Activated CD4-positive, alpha-beta memory T cell treated with anti-CD3 and anti-CD28 coated beads for 36 hours (primary cell): ENCODE measurements around the gene SHROOM3. TPM values are rescaled to one million over a fixed set of nuclear protein-coding genes. Genes with fewer than 3 reads are reported as not detected.
"Not testable (repeated sequence)": the region's sequence is repeated elsewhere in the genome, so short reads cannot be mapped to it uniquely, and the experiment has no call there.

Experiments
- CTCF ChIA-PET: fragments of 350-600 bp; sonication (Branson Sonifier 250); formaldehyde crosslinking; loops from one replicate; lab custom pipeline; 2021; ENCODE audit warnings: antibody characterized with exemption, inconsistent platforms; lab: Charles Lee
- POLR2A ChIA-PET: fragments of 350-600 bp; sonication (Branson Sonifier 250); formaldehyde crosslinking; loops from one replicate; lab custom pipeline; 2021; ENCODE audit warnings: antibody characterized with exemption; lab: Charles Lee
- DNase-seq: peaks from one replicate; pipeline ENCODE4 v3.0.0-alpha.2; 2020
- H3K27ac Mint-ChIP-seq: one replicate; pipeline ENCODE4 v1.8.0; 2021; ENCODE audit warnings: mixed read lengths
- H3K27me3 Mint-ChIP-seq: one replicate; pipeline ENCODE4 v1.8.0; 2021; ENCODE audit warnings: mixed read lengths
- H3K36me3 Mint-ChIP-seq: one replicate; pipeline ENCODE4 v1.8.0; 2021; ENCODE audit warnings: mixed read lengths
- H3K4me1 Mint-ChIP-seq: one replicate; pipeline ENCODE4 v1.8.0; 2021; ENCODE audit warnings: low read depth, mixed read lengths
- H3K4me3 Mint-ChIP-seq: one replicate; pipeline ENCODE4 v1.8.0; 2021; ENCODE audit warnings: mild to moderate bottlenecking, mixed read lengths
- H3K9me3 Mint-ChIP-seq: one replicate; pipeline ENCODE4 v1.8.0; 2021; ENCODE audit warnings: mixed read lengths
- intact Hi-C: fragments of 100-400 bp; cut with micrococcal nuclease; formaldehyde crosslinking; loops from one replicate; pipeline ENCODE4 v1.15.1; 2023
- total RNA-seq, 2 experiments: library from RNA; stranded (reverse); gene quantifications; one replicate each; pipeline ENCODE4 v1.2.3, GENCODE V29; 2021

The SHROOM3 gene
- total RNA-seq, 2 experiments from 2014 or later, result not detected

DNA sequence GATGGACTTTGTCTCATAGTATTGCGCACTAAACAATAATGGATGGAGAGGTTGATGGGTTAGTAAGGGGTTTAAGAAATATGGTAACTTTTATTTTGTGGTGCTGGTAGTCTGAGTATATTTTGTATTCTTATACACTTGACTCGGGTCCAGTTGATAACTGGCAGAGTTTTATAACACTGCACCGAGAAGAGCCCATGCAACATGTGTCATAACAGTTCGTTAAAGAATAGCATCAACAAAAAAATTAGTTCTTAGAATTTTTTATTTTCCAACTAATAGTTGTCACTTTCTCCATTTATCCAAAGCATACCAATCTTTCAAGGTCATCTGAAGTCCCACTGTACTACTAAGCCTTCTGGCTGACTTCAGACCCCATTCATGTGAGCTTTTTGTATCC is 287.8 kb downstream of the SHROOM3 start:
- H3K9me3 Mint-ChIP-seq, result no peaks in the 10 kb centered on the region
- peaks cover 9% of the 10 kb centered on the region for H3K27me3 Mint-ChIP-seq
- no peak for DNase-seq
- intact Hi-C loops, result no loop called here
- CTCF ChIA-PET, result interaction anchor here (1.1 kb wide), 1 partner anchor 10 kb away, joined by 3 read pairs; no protein-coding TSS in a partner anchor
- no peak overlapping the region for H3K4me3 Mint-ChIP-seq
- no peaks in the 10 kb centered on the region for H3K4me1 Mint-ChIP-seq
- no peaks in the 10 kb centered on the region for H3K36me3 Mint-ChIP-seq
- POLR2A ChIA-PET, result no interaction called here
- H3K27ac Mint-ChIP-seq, result no peak overlapping the region

DNA sequence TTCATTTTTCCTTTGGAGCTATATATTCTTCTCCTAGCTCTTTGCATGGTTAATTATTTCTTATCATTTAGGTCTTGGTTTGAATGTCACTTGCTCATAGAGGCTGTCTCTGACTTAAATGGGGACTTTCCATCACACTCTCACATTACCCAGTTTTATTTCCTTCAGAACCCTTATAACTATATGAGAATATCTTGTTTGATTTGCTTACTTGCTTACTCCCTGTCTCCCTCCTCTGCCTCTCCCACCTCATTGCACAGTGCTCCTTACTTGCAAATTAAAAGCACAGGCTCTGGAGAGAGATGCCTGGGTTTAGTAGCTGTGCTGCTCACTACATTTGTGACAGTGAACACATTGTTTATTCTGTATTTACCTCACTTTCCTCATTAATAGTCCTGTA is 288.3 kb downstream of the SHROOM3 start:
- no peaks in the 10 kb centered on the region for H3K9me3 Mint-ChIP-seq
- no peaks in the 10 kb centered on the region for H3K36me3 Mint-ChIP-seq
- DNase-seq, result no peak
- no peaks in the 10 kb centered on the region for H3K4me1 Mint-ChIP-seq
- POLR2A ChIA-PET, result no interaction called here
- no peak overlapping the region for H3K27ac Mint-ChIP-seq
- no peak overlapping the region for H3K4me3 Mint-ChIP-seq
- intact Hi-C loops, result no loop called here
- CTCF ChIA-PET, result interaction anchor here (1.1 kb wide), 1 partner anchor 11 kb away, joined by 3 read pairs; no protein-coding TSS in a partner anchor
- peaks cover 9% of the 10 kb centered on the region for H3K27me3 Mint-ChIP-seq

DNA sequence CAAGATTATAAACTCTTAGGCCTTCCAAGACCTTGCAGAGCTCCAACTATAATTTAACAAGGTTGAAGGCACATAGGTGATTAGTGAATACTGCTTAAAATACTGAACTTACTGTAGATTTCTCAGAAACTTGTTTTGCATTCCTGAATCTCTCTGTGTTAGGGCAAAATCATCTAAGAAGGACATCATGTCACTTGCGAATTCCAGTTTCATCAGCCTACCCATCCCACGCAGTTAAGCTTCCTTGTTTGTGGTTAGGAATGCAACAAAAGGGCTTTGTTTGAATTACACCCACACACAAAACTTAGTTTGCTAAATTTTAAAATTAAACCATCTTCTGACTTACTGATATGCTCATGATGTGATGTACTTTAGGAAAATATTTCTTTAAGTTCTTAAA is 288.9 kb downstream of the SHROOM3 start:
- no peak for DNase-seq
- ChIA-PET CTCF (no interaction called here), POLR2A (no interaction called here)
- Mint-ChIP-seq H3K27me3 (peaks cover 8% of the 10 kb centered on the region), H3K4me3 (no peak overlapping the region), H3K4me1 (no peaks in the 10 kb centered on the region), H3K36me3 (no peaks in the 10 kb centered on the region), H3K27ac (no peak overlapping the region), H3K9me3 (no peaks in the 10 kb centered on the region)
- intact Hi-C loops, result no loop called here

DNA sequence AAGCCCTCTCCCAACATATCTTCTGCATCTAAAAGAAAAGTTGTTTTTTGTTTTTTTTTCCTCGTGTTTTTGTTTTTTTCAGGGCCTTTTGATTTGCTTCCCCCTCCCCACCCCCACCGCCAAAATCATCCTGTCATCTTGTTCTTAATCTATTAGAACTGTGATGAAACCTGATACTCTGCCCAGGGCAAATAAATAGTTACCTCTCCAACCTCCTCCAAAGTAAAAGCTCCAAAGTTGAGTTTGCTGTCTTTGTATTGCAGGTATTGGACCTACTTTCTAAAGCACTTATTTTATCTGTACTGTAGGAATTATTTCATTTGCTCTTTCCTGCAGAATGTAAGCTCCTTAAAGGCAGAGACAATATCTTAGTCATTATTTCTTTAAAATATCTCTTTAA is 290.0 kb downstream of the SHROOM3 start:
- CTCF ChIA-PET, result interaction anchor here (1.0 kb wide), 1 partner anchor 9 kb away, joined by 3 read pairs; no protein-coding TSS in a partner anchor
- Mint-ChIP-seq H3K9me3 (no peaks in the 10 kb centered on the region), H3K27me3 (peaks cover 7% of the 10 kb centered on the region), H3K4me1 (no peaks in the 10 kb centered on the region), H3K27ac (no peak overlapping the region), H3K36me3 (no peaks in the 10 kb centered on the region), H3K4me3 (no peak overlapping the region)
- POLR2A ChIA-PET, result no interaction called here
- intact Hi-C loops, result no loop called here
- no peak for DNase-seq

DNA sequence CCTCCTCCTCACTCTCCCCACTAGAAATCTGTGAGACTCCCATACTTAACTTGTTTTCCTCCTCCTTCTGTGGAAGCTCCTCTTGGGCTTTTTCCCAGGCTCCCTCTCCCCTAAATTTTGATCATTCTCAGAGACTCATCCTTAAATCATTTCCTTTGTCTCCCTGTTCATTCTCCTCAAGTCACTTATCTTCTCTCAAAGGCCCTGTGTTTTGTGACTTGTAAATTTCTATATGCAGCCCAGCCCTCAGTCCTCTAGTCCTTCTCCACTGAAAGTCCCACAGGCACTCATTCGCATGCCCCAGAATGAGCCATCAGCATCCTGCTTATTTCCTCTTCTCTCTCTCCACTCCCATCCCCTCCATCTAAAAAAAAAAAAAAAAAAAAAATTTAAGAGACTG is 291.1 kb downstream of the SHROOM3 start:
- intact Hi-C loops, result no loop called here
- H3K9me3 Mint-ChIP-seq, result no peaks in the 10 kb centered on the region
- ChIA-PET POLR2A (no interaction called here), CTCF (interaction anchor here (1.0 kb wide), 1 partner anchor 10 kb away, joined by 3 read pairs; no protein-coding TSS in a partner anchor)
- DNase-seq, result no peak
- H3K27me3 Mint-ChIP-seq, result peaks cover 7% of the 10 kb centered on the region
- H3K27ac Mint-ChIP-seq, result no peak overlapping the region
- H3K4me1 Mint-ChIP-seq, result no peaks in the 10 kb centered on the region
- H3K36me3 Mint-ChIP-seq, result no peaks in the 10 kb centered on the region
- H3K4me3 Mint-ChIP-seq, result no peak overlapping the region

DNA sequence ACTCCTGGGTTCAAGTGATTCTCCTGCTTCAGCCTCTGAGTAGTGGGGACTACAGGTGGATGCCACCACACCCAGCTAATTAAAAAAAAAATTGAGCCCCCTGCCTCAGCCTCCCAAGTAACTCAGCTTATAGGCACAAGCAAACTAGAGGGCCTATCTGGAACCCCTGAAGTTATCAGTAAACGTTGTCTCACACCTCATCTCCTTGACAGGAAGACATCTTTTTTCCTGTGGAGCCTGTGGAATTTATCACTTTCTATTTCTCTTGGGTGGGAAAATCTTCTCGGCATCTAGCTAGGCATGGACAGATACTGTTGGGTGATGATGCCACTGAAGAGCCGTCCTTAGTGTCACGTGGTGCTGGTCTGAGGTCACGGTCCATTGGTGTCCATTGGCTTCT is 291.6 kb downstream of the SHROOM3 start:
- no peak for DNase-seq
- POLR2A ChIA-PET, result no interaction called here
- H3K27ac Mint-ChIP-seq, result no peak overlapping the region
- H3K4me3 Mint-ChIP-seq, result no peak overlapping the region
- H3K36me3 Mint-ChIP-seq, result no peaks in the 10 kb centered on the region
- H3K27me3 Mint-ChIP-seq, result peaks cover 7% of the 10 kb centered on the region
- no peaks in the 10 kb centered on the region for H3K4me1 Mint-ChIP-seq
- intact Hi-C loops, result no loop called here
- CTCF ChIA-PET, result no interaction called here
- no peaks in the 10 kb centered on the region for H3K9me3 Mint-ChIP-seq

DNA sequence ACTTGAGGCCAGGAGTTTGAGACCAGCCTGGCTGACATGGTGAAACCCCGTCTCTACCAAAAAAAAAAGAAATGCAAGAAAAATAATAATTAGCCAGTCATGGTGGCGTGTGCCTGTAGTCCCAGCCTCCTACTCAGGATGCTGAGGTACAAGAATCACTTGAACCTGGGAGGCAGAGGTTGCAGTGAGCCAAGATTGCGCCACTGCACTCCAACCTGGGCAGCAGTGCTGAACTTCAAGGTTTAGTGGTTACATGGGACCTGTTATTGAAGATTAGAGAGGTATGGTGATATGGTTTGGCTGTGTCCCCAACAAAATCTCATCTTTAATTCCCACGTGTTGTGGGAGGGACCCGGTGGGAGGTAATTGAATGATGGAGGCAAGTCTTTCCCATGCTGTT is 292.9 kb downstream of the SHROOM3 start:
- POLR2A ChIA-PET, H3K27me3 Mint-ChIP-seq, DNase-seq, H3K9me3 Mint-ChIP-seq, H3K4me1 Mint-ChIP-seq, H3K36me3 Mint-ChIP-seq, CTCF ChIA-PET, intact Hi-C loops, H3K4me3 Mint-ChIP-seq, H3K27ac Mint-ChIP-seq: not testable (repeated sequence)

DNA sequence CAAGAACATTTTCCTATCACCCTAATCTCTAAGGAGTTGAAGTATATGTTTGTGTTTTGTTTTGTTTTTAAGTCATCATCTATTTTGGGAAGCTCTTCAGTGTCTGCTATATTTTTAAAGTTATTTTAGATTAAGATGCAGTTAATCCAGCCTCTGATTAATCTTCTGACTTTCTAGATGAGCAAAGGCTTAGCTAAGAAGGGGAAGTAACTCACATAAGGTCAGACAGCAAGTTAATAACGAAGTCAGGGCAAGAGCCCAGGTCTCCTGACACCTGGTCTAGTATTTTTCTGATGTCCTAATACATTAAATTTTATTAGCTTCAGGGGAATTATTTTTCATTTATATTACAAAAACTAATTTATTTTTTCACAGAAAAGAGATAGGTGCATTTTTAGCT is 294.4 kb downstream of the SHROOM3 start:
- DNase-seq, result no peak
- CTCF ChIA-PET, result no interaction called here
- H3K36me3 Mint-ChIP-seq, result no peaks in the 10 kb centered on the region
- H3K27ac Mint-ChIP-seq, result no peak overlapping the region
- H3K4me1 Mint-ChIP-seq, result no peaks in the 10 kb centered on the region
- H3K4me3 Mint-ChIP-seq, result no peak overlapping the region
- intact Hi-C loops, result no loop called here
- H3K27me3 Mint-ChIP-seq, result peaks cover 7% of the 10 kb centered on the region
- H3K9me3 Mint-ChIP-seq, result no peaks in the 10 kb centered on the region
- POLR2A ChIA-PET, result interaction anchor here (0.9 kb wide), 1 partner anchor 12 kb away, joined by 3 read pairs; no protein-coding TSS in a partner anchor

DNA sequence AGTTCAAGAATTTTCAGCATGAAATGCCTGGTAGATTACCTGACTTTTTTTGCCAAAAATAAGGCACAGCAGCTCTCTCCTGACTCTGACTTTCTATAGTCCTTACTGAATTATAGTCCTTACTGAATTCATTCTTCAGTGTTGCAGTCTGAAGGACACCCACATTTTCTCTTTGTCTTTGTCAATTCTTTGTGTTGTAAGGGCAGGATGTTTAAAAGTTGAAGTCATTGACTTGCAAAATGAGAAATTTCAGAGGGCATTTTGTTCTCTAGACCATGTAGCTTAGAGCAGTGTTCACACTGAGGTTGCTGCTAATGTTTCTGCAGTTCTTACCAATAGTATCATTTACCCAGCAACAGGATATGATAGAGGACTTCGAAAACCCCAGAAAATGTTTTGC is 295.0 kb downstream of the SHROOM3 start:
- Mint-ChIP-seq H3K27me3 (peaks cover 8% of the 10 kb centered on the region), H3K36me3 (no peaks in the 10 kb centered on the region), H3K9me3 (no peaks in the 10 kb centered on the region), H3K4me1 (no peaks in the 10 kb centered on the region), H3K4me3 (no peak overlapping the region), H3K27ac (no peak overlapping the region)
- DNase-seq, result no peak
- POLR2A ChIA-PET, result no interaction called here
- intact Hi-C loops, result no loop called here
- CTCF ChIA-PET, result no interaction called here

DNA sequence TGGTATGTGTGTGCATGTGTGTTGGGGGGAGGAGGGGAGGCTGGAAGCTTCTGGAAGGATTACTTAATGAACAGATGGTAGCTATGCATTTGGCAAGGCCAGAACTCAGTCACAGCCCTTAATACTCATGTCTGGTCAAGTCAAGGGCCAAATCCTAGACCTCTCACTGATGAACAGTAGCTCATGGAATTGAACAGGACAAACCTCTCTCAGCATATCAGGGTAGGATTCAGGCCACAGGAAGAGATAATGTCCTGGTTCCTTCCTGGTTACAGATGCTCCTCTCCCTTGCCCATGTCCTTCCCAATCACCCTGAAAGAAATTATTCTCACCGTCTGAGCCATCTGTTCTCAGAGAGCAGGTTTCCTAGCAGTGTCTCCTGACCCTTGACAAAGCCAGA is 297.2 kb downstream of the SHROOM3 start:
- Mint-ChIP-seq H3K36me3 (no peaks in the 10 kb centered on the region), H3K27ac (no peak overlapping the region), H3K4me3 (no peak overlapping the region), H3K9me3 (no peaks in the 10 kb centered on the region), H3K4me1 (no peaks in the 10 kb centered on the region), H3K27me3 (peaks cover 4% of the 10 kb centered on the region)
- intact Hi-C loops, result no loop called here
- ChIA-PET POLR2A (no interaction called here), CTCF (no interaction called here)
- no peak for DNase-seq

DNA sequence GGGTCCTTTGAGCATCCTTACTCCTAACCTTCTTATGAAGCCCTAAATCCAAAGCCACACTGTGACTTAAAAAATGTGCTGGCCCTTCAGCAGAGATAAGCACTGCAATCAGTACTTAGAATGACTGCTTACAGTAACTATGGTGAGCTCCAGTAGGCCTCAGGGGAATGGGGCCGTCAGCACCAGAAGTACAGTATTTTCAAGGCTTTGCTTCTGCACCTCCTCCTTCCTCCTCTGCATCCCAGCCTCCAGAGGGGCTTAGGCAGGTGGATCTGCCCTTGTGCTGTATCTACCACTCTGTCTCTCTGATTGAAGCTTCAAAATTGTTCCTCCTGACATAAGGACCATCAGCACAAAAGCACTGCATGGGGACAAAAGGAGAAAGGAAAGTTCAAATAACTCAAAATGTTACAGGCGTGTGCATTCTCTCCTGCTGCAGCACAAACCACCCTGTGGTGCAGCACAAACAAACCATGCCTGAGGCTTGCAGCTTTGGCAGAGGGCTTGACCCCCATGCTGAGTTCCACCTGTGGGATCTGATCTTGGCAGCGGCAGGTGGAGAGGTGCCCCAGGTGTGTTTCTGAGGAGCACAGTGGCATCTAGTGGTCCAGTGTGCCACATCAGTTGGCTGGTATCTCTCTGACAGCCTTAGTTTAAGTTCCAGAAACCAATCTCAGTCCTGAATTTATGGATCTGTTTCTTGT is 298.2 kb downstream of the SHROOM3 start:
- Mint-ChIP-seq H3K9me3 (no peaks in the 10 kb centered on the region), H3K27ac (no peak overlapping the region), H3K4me3 (no peak overlapping the region), H3K27me3 (peaks cover 4% of the 10 kb centered on the region), H3K36me3 (no peaks in the 10 kb centered on the region), H3K4me1 (peaks cover 4% of the 10 kb centered on the region)
- intact Hi-C loops, result no loop called here
- DNase-seq, result no peak
- POLR2A ChIA-PET, result no interaction called here
- CTCF ChIA-PET, result interaction anchor here (1.1 kb wide), 1 partner anchor 217 kb away, joined by 4 read pairs; no protein-coding TSS in a partner anchor

DNA sequence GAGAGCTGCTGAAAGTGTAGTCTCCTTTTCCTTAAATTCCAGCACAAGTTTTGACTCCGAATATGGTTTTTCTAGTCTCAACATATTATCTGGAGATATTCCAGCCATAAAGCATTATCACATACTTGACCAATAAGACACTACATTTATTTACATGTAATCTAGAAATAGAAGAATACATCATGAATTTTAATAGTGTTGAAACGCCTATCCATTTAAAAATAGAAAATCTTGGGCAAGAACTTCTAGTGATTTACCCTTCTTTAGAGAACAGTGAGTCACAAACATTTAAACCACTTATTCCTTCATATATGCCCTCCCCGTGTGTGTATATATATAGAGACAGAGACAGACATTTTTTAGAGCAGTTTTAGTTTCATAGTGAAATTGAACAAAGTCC is 301.4 kb downstream of the SHROOM3 start:
- CTCF ChIA-PET, result no interaction called here
- DNase-seq, result no peak
- POLR2A ChIA-PET, result no interaction called here
- no peaks in the 10 kb centered on the region for H3K36me3 Mint-ChIP-seq
- H3K4me3 Mint-ChIP-seq, result no peak overlapping the region
- H3K4me1 Mint-ChIP-seq, result peaks cover 9% of the 10 kb centered on the region
- intact Hi-C loops, result no loop called here
- no peak overlapping the region for H3K27ac Mint-ChIP-seq
- no peaks in the 10 kb centered on the region for H3K9me3 Mint-ChIP-seq
- H3K27me3 Mint-ChIP-seq, result peaks cover 4% of the 10 kb centered on the region

DNA sequence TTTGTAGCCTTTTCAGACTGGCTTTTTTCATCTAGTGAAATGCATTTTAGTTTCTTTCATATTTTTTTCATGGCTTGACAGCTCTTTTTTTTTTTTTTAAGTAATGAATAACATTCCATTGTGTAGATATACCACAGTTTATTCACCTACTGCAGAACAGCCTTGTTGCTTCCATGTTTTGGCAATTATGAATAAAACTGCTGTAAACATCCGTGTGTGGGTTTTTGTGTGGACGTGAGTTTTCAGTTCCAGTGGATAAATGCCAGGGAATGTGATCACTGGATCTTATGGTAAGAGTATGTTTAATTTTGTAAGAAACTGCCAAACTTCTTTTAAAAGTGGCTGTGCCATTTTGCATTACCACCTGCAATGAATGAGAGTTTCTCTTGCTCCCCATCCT is 302.2 kb downstream of the SHROOM3 start:
- Mint-ChIP-seq H3K4me1 (peaks cover 9% of the 10 kb centered on the region), H3K36me3 (no peaks in the 10 kb centered on the region), H3K27me3 (peaks cover 4% of the 10 kb centered on the region), H3K27ac (no peak overlapping the region), H3K4me3 (no peak overlapping the region), H3K9me3 (no peaks in the 10 kb centered on the region)
- ChIA-PET CTCF (no interaction called here), POLR2A (no interaction called here)
- no peak for DNase-seq
- intact Hi-C loops, result no loop called here
